ENCODE results near the gene NOTCH4. TPM values are rescaled to one million over a fixed set of nuclear protein-coding genes. Genes with fewer than 3 reads are reported as not detected.

Gene NOTCH4
- total RNA-seq, 1 experiment from 2014 or later = 2.3 TPM

- Mint-ChIP-seq H3K36me3 (ENCODE audit: insufficient read depth in 1 of 3, low read depth in 3 of 3) (peaks cover 24 to 42% (median 27%) of the 10 kb centered on the region in 3 experiments), H3K4me3 (peak overlapping the region; percentile 97 to 98), H3K27me3 (ENCODE audit: low read depth) (peaks cover 4% of the 10 kb centered on the region), H3K27ac (peak overlapping the region; percentile 76 to 99 (median 99); a peak in 5 of 7 replicates), H3K4me1 (peaks cover 35 to 38% of the 10 kb centered on the region in 2 experiments), H3K9me3 (no peaks in the 10 kb centered on the region)
- Histone ChIP-seq H3K4me2 (ENCODE audit: insufficient read depth, insufficient read length, low read length) (peak overlapping the region; percentile 81), H3K27me3 (ENCODE audit: insufficient read depth, low read length) (no peaks in the 10 kb centered on the region; the same call in 1 of the 2 replicates), H3K14ac (ENCODE audit: insufficient read depth, low read length) (peak overlapping the region; percentile 9; the same call in 1 of the 2 replicates), H3K9ac (ENCODE audit: extremely low read depth, insufficient read length, low read length) (peak overlapping the region; percentile 51), H3K4me1 (ENCODE audit: insufficient read depth, low read length) (peaks cover 2% of the 10 kb centered on the region; the same call in 1 of the 2 replicates), H2BK5ac (ENCODE audit: insufficient read length, low read length) (no peak overlapping the region), H3K27ac (ENCODE audit: insufficient read length, low read depth, low read length) (no peak overlapping the region), H3K79me2 (ENCODE audit: insufficient read depth, low read length) (no peaks in the 10 kb centered on the region; the same call in 1 of the 2 replicates), H3K23ac (ENCODE audit: insufficient read length, low read depth, low read length) (no peak overlapping the region), H3K79me1 (ENCODE audit: insufficient read depth, low read depth, low read length, poor library complexity, severe bottlenecking) (no peaks in the 10 kb centered on the region), H2AFZ (ENCODE audit: low read length) (no peak overlapping the region), H2BK120ac (ENCODE audit: low read depth, low read length, poor library complexity, severe bottlenecking) (no peak overlapping the region), H2BK15ac (ENCODE audit: low read depth, low read length) (no peak overlapping the region), H4K5ac (ENCODE audit: insufficient read length, low read depth, low read length) (no peak overlapping the region), H2AK5ac (ENCODE audit: insufficient read length, low read length) (no peak overlapping the region), H2BK20ac (ENCODE audit: low read depth, low read length, poor library complexity, severe bottlenecking) (no peak overlapping the region), H3K18ac (ENCODE audit: insufficient read length, low read depth, low read length) (peak overlapping the region; percentile 54), H4K20me1 (ENCODE audit: control insufficient read depth, insufficient read depth, insufficient read length) (no peaks in the 10 kb centered on the region), H4K91ac (ENCODE audit: insufficient read length, low read depth, low read length) (no peak overlapping the region), H3K23me2 (ENCODE audit: insufficient read length, low read depth, low read length, poor library complexity, severe bottlenecking) (peaks cover 29% of the 10 kb centered on the region), H4K8ac (replicated peaks; ENCODE audit: insufficient read length, low read depth, low read length) (no peak overlapping the region), H2BK12ac (ENCODE audit: insufficient read length, low read depth, low read length) (no peak overlapping the region), H3K9me3 (ENCODE audit: control insufficient read depth, low read depth, low read length) (no peaks in the 10 kb centered on the region), H3K56ac (ENCODE audit: insufficient read length, low read depth, low read length) (no peak overlapping the region), H3T11ph (ENCODE audit: low read length) (no peak overlapping the region), H3K4ac (ENCODE audit: low read depth, low read length) (no peak overlapping the region)
- DNase-seq = peak; percentile 82
- WGBS (ENCODE audit: extremely low coverage, insufficient read length, low lambda C conversion rate) = no CpG with 5 or more reads among the region's 34 CpGs
- peak; percentile 66 for TF ChIP-seq CTCF (conservative IDR thresholded peaks at IDR 0.05)
Measured at GRCh38 chr6:32154514-32155161, 69.2 kb downstream of the NOTCH4 start.

Measured in H9 (cell line).